NCI-H748 treated with DMSO at 0.1 percent for 48 hours (cell line): ENCODE measurements around the gene SLX4IP.

Experiments used
- DNase-seq: peaks from one replicate; lab custom pipeline; 2025; lab: John Stamatoyannopoulos, UW

The SLX4IP gene

DNA sequence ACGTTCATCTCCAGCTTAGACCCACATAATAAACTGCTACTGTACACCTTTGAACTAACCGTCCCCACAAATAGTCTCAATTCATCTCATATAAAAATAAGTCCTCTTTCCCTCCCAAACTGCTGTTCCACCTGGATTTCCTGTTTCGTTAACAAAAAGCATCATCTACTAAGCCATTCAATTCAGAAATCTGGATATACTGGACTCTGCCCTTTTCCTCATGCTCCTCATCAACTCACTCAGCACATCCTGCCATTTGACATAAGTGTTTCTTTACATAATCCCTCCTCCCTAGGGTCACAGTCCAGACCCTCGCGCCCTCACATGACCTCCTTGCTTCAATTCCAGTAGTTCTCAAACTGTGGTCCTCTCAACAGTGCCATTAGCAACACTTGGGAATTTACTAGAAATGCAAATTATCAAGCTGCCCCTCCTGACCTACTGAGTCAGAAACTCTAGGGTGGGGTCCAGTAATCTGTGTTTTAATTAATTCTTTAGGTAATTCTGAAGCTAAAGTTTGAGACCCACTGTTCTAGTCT is 5.6 kb upstream of the SLX4IP start:
- no peak for DNase-seq

DNA sequence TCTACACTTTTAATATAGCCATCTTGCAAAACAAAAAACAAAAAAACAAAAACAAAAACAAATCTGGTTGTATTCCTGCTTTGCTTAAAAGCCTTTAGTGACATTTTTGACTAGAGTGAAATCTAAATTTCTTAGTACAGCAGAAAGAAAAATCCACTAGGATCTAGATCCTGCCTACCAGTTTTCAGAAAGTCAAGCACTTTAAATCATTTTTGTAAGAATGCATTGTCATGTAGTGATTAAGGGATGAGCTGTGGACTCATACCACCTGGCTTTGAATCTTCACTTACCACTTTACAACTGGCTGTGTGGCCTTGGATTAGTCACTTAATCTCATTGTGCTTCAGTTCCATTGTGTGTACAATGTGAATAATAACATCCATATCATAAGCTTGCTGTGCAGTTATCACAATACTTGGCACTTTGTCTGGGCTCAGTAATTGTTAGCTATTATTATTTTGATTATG is 5.1 kb upstream of the SLX4IP start:
- no peak for DNase-seq

DNA sequence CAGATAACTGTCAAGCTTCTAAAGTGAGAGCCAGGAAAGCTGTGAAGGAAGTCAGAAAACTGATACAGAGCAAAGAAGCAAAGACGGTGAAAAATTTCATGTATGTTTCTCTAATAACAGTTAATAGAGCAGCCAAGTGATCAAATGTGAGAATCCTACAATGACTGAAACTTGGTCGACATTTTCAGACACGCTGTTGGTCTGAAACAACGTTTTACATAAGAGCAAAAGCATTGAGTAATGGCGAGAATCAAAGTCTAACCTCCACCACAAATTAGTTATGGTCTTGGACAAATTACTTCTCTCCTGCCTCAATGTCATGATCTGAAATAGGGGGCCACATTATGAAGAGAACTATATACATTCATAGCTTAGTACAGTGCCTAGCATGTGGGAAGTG is 4.4 kb upstream of the SLX4IP start:
- no peak for DNase-seq

DNA sequence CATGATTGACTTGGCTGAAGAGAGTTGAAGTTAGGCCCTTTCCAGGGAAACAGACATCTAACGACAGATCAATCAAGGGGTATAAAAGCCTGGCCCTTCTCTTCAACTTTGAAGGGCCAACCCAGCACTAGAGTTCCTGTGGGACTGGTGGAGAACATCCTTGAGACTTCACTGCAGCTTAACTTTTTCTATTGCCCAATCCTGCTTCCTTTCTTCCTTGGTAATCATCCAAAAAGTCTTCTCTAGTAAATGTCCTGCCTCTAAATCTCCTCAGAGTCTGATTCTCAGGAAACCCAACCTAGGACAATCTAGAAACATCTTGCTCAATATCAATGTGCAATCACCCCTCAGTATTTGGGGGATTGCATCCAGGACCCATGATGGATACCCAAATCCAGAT is 3.0 kb upstream of the SLX4IP start:
- DNase-seq = no peak

DNA sequence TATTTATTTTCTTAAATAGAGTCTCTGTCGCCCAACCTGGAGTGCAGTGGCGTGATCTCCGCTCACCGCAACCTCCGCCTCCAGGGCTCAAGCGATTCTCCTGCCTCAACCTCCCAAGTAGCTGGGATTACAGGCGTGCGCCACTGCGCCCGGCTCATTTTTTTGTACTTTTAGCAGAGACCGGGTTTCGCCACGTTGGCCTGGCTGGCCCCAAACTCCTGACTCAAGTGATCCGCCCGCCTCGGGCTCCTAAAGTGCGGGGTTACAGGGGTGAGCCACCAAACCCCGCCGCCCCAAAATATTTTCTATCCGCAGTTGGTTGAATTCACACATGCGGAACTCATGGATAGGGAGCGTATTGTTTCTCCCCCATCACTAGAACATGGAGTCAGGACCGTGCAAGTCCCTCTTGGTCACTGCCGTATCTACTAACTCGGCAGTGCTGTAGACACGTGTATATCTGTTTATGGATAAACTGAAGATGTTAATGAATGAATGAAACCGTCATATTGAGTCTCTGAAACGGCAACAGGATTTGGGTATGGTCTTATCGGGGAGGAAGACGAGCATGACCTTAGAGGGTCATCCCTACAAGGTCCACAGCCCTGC is 2.0 kb upstream of the SLX4IP start:
- DNase-seq = no peak

DNA sequence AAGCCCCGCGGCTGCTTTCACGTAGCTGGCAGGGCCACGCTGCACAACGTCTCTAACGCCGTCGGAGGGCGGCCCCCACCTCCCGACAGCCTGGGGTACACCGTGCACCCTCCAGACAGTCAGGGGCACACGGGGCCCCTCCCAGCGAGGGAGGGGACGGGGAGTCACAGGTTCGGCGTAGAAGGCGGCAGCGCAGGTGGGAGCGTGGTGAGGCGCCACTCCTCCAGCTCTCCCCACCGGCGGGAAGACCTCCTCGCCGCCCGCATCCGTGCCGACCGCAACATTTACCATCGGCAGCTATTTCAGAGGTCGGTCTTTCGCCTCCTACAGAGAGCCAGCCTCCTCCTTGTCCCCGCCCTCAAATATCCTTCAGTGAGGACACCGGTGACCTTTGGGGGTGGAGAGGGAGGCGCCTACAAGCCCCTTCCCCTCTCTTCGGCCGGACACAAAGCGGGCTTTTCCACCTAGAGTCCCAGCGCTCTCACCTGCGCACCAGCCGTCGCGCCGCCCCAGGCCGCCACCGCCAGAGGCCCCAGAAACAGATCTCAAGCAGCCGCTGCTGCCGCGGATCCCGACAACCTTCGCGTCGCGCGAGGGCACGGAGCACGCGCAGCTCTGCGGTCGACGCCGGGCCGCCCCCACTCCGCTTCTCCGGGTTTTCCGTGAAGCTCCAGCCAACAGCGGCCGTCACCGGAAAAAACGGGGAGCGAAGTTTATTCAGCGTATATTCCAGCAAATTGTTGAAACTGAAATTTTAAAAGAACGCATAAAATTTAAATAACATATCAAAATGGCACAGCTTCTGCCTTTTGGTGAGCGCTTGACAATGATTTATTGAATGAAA is 1.3 kb upstream of the SLX4IP start, which contains the start of gene MKKS:
Gene MKKS, minus strand, starts transcription at position 600 of the 844 bp plus-strand sequence. CDS start 20,708 bp downstream, outside the sequence.
- DNase-seq = peak; percentile 82

DNA sequence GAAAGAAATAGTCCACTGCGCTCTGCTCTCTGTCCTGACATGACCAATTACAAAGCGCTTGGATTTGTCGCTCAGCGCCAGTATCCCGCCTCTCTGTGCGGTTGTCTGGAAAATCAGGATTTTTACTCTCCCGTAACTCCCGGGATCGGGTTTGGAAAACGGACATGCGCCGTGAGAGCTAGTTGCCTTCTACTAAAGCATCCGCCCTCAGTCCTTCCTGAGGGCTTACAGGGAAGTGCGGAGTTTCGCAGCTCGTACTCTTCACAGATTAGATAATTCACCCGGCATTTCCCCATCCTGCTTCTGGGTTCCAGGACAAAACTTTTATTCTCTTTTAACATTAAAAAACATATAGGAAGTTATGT is 656 bp upstream of the SLX4IP start:
- peak; percentile 91 for DNase-seq

DNA sequence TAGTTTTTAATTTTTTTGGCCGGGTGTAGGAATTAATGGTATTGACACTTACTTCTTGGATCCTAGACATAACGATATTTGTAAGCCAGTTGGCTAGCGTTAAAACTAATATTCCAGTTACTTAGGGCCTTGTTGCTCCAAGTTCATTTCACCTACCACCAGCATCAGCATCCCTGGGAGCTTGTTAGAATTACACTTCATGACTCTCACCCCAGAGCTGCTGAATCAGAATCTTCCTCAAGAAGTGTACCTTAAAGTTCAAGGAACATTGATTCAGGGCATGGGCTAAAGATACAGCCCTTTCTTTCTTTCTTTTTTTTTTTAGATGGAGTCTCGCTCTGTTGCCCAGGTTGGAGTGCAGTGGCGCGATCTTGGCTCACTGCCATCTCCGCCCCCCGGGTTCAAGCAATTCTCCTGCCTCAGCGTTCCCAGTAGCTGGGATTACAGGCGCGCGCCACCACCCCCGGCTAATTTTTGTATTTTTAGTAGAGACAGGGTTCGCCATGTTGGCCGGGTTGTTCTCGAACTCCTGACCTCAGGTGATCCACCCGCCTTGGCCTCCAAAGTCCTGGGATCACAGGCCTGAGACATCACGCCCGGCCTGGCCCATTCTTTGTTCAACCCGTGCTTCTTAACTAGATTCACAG is 1.1 kb downstream of the SLX4IP start:
- DNase-seq = no peak

DNA sequence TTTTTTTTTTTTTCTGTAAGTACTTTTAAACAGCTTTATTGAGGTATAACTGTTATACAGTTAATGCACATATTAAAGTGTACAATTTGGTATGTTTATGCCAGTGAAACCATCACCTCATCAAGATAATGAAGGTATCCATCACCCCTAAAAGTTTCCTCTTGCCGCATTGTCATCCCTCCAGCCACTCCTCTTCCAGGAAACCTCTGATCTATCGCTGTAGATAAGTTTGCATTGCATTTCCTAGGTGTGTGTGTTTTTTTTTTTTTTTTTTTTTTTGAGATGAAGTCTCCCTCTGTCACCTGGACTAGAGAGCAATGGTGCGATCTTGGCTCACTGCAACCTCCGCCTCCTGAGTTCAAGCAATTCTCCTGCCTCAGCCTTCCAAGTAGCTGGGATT is 3.1 kb downstream of the SLX4IP start:
- no peak for DNase-seq

DNA sequence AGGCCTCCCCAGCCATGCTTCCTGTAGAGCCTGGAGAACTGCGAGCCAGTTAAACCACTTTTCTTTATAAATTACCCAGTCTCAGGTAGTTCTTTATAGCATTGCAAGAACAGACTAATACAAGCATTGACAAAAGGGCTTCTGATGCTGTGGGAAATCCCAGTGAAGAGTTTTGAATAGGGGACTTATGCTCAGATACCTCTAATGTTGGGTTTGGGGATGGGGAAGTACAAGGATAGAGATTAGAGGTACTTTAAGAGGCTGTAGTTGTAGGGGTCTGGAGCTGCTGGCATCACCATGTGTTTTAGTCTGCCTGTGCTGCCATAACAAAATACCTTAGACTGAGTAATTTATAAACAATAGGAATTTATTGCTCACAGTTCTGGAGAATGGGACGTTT is 8.8 kb downstream of the SLX4IP start:
- no peak for DNase-seq

DNA sequence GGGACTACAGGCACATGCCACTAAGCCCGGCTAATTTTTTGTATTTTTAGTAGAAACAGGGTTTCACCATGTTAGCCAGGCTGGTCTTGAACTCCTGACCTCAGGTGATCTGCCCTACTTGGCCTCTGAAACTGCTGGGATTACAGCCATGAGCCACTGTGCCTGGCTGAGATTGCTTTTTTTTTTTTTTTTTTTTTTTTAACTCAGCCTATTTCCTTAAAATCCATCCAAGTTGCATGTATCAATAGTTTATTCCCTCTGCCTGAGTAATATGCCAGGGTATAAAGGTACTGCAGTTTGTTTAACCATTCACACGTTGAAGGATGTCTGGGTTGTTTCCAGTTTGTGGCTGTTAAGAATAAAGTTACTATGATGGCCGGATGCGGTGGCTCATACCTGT is 10.7 kb downstream of the SLX4IP start:
- no peak for DNase-seq

DNA sequence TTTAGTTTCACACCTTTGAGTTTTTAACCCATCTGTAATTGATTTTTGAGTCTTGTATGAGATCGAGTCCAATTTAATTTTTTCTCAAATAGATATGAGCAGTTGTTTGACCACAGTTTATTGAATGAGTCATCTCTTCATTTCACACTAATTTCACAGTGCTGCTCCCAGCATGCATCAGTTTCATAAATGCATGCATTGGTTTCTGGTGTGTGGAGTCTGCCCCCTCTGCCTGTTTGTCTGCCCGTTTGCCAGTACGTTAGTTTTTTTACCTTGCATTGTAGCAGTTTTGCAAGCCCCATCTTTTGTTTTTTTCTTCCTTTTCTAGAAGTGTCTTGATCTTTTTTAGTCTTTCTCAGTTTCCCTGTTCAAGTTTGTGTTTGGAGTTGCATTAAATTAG is 11.9 kb downstream of the SLX4IP start:
- DNase-seq = peak; percentile 17

DNA sequence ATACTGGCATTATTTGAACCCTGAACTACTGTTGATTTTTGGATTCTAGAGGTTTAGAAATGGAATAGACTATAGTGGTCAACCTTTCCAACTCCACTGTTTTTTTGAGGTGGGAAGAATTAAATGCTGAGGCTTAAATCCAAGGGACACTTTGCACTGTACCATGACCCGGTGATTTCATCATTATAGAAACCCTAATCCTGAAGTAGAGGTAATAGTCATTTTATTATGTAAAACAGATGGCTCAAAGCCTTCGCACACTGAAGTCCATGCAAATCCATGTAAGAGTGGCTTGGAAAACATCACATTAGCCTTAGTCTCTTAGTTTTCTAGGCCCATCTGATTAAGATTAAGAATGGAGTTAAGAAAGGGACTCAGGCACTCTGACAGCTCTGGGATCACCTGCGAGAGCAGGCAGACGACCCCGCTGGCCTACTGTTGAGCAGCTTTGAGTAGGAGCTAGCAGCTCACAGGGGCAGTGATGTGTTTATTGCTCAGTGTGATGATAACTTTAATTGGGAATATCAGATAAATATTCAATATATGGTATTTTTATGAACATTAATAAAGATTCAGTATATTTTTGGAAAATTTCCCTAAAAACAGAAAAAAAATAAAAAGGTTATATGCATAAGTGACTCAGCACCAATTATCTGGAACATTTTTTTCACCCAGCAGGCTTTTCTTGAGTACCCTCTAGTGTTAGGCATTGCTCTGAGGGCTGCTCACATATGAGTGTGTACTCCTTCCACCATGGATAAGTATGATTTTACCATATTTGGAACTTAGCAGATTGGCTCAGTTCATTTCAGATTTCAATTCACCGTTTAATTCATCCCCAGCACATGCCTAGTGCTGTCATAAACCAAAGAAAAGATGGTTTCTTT is 13.4 kb downstream of the SLX4IP start:
- DNase-seq = no peak

DNA sequence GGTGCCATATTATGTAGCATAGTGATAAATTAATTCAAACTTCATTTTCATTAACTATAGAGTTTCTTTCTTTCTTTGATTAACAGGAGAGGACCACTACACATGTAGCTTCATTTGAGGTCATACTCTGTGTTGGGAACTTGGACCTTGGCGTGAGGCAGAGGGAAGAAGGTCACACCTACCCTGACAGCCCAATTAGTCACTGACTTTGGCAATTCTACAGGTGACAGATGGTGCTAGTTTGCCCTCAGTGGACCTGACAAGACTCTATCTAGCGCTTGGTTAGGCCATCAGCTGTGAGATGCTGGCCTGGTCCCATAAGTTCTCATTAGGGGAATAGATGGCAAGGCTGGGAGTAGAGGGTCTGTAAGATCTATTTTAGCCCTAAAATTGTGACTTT is 14.2 kb downstream of the SLX4IP start:
- no peak for DNase-seq

DNA sequence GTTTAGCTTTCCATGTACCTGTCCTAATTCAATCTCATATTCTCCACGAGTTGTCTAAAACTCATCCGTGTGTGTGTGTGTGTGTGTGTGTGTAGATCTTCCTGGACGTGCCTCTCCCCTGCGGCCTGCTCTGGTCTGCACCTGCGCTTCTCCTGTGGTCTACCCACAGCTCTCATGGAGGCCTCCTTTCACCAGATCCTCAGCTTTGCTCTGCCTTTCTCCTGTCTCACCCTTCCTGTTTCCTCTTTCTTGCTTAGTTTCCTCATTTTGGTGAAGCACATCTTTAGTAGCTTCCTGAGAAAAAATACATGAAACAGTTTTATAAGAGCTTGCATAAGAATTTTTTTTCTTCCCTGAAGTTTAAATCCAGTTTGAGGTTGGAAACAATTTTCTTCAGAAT is 18.1 kb downstream of the SLX4IP start:
- no peak for DNase-seq

DNA sequence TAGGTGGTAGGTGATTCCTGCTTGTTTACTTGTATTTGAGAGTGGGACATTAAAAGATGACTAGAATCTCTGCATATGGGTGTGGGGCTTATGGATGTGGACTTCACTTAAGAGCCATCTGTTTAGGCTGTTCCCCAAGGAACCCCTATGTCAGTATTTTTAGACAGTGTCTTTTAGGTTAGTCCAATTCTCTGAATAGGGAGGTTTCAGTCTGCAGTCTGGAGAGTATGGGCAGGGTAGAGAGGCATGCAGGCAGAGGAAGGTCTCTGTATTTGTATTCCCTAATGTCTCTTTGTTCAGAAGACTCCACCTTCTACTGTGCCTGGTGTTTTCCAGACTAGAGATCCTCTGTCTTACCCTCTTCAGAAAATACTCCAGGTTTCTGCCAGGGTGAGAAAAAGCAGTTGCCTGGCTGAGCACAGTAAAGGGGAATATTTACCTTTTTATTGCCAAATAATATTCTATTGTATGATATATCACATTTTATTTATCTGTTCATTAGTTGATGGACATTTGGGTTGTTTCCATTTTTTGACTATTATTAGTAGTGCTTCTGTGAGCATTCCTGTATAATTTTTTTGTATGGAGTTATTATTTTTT is 19.1 kb downstream of the SLX4IP start:
- DNase-seq = no peak

DNA sequence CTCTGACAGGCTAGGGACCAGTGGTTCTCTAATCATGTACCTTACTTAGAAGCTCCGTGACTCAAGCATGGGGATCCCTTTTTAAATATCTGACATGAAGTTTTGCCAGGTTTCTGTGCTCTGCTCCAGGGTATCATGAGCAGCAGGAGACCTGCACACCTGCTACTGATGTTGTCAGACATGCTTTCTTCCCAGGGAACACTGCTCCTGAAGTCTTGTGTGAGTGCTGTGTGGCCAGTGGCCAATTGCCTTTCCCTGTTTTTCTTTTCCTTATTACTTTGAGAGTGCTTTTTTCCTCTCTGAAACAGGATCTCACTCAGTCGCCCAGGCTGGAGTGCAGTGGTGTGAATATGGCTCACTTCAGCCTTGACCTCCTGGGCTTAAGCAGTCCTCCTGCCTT is 26.4 kb downstream of the SLX4IP start:
- no peak for DNase-seq

DNA sequence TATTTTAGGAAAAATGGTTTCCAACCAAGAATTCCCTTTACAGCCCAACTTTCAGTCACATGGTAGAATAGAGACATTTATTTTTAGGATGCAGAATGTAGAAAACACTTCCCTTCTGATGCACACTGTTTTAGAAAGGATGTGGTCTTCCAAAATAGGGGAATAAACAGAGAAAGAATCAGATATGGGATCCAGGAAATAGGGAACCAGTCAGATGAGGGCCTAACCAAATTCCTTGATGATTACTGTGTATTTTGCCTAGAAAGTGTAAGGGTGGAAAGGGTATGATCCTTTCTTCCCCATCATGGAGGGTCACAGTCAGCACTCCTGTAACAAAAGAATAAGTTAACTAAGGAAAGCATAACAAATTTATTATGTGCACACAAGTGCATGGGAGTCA is 27.4 kb downstream of the SLX4IP start:
- DNase-seq = no peak

DNA sequence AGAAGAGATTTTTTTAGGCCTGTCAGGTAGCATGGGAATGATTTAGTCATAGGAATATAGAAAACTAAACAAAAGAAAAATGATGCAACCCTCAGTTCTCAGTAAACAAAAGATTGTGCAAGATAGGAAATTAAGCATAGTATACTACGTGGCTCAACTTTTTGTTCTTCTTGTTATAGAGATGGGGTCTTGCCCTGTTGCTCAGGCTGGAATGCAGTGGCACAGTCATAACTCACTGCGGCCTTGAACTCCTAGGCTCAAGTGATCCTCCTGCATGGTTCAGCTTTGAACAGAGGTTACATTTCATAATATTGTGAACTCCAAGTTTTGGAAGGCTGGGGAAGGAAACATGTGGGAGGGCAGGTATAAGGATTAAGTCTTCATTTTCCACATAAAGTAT is 28.5 kb downstream of the SLX4IP start:
- DNase-seq = no peak

DNA sequence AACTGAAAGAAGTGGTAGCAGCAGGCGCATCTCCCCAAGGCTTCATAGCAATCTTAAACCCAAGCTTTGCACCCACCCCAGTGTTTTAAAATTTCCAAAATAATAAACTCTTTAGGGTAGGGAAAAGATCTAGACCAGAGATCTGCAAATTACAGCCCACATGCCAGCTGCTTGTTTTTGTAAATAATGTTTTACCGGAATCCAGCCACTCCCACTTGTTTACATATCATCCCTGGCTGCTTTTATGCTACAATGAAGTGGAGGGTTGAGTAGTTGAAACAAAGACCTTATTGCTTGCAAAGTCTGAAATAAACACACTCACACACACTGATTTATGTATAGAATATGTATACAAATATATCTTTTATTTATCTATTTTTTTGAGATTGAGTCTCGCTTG is 30.0 kb downstream of the SLX4IP start:
- DNase-seq = peak; percentile 25

DNA sequence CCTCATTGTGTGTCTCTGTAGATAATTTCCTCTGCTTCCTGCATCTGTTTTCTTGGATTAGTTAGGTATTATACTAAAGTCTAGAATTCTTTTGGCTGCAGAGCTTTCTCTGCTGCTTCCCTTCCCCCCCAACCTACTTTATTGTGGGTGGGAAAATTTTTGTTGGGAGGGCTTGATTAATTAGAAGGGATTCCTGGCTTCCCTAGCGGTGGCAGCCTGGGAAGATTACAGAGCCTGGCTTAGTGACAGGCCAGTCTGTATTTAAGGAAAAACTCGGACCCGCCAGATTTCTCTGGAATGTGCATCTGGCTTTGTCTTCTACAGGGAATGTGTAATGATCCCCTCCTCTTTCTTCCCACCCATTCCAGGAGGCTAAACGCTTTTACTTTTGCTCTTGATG is 31.2 kb downstream of the SLX4IP start:
- DNase-seq = no peak
